RPMI8226 (cell line): ENCODE data around the gene FHL2.

Experiments
- DNase-seq: peaks from one replicate; pipeline ENCODE4 v3.0.0-alpha.2; 2015

Gene FHL2

GRCh38 chr2:105377871-105378270, 21.0 kb downstream of the FHL2 start:
- peak; percentile 17 for DNase-seq

DNA sequence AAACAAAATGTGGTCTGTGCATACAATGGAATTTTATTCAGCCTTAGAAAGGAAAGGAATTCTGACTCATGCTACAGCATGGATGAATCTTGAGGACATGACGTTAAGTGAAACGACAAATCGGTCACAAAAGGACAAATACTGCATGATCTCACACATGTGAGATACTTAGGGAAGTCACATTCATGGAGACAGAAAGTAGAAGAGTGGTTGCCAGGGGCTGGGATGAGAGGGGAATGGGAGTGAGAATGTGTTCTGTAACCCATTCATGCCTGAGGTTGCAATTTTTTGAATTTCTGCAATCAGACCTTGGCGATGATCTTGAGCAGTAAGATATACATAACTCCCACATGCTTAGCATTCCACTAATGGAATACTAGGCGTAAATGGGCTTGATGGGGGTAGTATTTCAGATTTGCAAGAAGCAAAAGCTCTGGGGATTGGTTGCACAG, 22.0 kb downstream of the FHL2 start:
- DNase-seq, result no peak

GRCh38 chr2:105376010-105376409, 22.8 kb downstream of the FHL2 start:
- no peak for DNase-seq

DNA sequence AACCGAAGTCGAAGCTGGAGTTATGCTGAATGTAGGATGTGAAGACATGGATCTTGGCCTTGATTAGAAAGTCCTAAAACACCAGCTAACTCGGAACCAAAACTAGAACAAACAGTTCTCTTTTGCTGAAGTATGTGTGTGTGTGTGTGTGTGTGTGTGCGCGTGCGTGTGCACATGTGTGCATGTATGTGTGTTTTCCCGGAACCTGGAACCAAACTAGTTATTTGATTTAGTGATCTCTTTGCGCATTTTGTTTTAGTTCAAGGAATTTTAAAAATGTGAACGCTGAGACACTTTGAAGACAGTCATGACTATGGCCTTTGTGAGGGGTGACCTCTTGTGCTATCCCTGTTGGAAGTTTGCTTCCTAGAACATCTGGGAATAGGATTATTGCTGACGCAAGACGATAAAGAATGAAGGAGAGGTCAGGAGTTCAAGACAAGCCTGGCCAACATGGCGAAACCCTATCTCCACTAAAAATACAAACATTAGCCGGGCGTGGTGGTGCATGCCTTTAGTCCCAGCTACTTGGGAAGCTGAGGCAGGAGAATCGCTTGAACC, 23.8 kb downstream of the FHL2 start:
- no peak for DNase-seq

DNA sequence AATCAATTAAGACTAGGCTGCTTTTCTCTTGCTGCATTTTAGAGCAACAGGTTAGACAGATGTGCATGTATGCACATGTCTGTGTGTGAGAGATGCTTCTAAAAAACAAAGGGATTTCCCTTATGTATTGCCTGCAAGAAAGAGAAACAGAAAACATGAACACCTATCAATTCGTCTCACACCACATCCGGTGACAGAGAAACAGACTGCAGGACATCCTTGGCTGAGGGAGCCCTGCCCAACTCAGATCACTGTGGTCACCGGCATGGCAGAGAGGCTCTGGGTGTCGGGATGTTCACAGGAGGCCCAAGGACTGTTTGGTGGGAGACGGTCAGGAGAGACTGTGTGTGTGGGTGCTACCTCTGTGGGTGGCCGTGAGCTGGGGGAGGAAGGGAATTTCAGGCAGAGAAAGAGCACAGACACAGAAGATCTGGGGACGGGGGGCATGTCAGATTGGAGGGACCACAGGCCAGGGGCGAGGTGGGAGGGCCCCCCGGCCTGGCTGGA, 24.9 kb downstream of the FHL2 start:
- DNase-seq, result peak; percentile 14

DNA sequence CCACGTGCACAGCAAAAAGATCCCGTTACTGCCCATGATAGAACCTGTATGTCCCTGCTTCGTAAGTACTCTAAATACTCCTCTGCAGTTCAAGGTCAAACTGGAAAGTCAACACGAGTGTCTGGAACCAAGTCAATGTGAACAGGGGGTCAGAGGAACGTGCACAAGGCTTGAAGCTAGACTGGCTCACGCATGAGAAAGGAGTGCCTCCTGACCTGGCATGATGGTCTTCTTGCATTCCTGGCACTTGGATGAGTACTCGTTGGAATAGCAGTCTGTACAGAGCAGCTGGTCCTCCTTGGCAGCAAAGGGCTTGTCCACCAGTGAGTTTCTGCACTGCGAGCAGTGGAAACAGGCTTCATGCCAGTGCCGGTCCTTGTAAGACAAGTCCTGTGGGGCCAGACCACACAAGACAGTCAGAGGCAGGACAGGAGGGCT, 25.5 kb downstream of the FHL2 start:
- no peak for DNase-seq

- no peak for DNase-seq
These were observed 27.0 kb downstream of the FHL2 start for GRCh38 chr2:105371810-105372209.

- DNase-seq, result no peak
These were observed 27.7 kb downstream of the FHL2 start for GRCh38 chr2:105371156-105371555.

DNA sequence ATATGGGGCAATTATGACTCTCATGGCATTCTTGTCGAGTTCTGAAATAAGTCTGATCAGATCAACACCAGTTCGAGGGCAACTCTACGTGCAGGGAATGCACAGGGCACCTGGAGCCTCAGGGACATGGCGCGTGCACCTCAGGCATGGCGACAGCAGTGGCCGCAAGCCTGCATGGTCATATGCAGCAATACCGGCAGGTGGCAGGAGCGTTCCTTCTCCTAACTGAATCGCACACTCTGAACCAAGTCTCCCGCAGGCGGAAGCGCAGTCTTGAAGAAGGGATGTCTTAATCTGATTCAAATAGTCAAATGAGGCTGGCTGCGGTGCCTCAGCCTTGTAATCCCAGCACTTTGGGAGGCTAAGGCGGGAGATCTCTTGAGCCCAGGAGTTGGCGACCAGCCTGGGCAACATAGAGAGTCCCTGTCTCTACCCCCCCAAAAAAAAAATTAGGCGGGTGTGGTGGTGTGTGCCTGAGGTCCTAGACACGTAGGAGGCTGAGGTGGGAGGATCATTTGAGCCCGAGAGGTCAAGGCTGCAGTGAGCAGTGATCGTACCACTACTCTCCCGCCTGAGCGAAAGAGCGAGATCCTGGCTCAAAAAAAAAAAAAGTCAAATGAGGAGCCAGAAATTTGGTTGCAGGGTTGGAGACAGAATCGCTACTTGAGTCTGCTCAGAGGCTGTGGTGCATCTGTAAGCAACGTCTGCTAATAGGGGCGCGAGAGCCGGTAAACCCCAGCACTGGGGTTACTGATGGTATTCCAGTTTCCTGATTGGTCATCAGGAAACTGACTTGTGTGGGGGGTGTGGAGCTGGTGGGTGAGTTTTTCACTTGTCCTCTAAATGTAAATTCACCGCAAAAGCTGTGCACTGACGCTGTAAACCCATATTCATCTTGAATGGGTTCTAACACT, 28.8 kb downstream of the FHL2 start:
- DNase-seq, result peak; percentile 90

DNA sequence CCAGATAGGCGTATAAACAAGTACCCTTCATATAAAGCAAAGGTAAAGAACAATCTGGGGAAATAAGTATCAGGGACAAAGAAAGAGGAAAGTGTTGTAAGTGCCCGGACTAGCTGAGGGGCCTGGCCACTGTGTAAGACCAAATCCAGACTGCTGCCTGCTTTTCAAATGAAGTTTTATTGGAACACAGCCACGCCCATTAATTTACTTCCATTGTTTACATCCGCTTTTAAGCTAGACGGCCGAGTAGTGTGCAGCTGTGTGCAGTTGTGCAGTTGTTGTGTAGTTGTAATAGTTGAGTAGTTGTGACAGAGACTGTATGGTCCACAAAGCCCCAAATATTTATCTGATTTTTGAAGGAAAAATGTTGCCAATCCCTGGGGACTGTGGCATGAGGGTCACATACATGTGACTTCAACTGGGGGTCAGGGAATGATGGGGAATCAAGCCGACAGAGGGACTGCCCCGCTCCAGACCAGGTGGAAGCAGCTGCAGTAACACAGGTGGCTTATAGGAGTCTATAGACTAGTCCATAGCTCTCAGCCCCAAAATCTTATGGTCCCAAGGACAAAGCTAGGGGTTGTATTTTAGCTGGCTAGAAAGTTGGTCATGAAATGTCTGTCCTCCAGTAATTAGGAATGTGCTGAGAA, 30.0 kb downstream of the FHL2 start:
- DNase-seq, result no peak

GRCh38 chr2:105365206-105365605, 33.6 kb downstream of the FHL2 start:
- no peak for DNase-seq

- DNase-seq, result no peak
These were observed 34.3 kb downstream of the FHL2 start for GRCh38 chr2:105364436-105365139.

DNA sequence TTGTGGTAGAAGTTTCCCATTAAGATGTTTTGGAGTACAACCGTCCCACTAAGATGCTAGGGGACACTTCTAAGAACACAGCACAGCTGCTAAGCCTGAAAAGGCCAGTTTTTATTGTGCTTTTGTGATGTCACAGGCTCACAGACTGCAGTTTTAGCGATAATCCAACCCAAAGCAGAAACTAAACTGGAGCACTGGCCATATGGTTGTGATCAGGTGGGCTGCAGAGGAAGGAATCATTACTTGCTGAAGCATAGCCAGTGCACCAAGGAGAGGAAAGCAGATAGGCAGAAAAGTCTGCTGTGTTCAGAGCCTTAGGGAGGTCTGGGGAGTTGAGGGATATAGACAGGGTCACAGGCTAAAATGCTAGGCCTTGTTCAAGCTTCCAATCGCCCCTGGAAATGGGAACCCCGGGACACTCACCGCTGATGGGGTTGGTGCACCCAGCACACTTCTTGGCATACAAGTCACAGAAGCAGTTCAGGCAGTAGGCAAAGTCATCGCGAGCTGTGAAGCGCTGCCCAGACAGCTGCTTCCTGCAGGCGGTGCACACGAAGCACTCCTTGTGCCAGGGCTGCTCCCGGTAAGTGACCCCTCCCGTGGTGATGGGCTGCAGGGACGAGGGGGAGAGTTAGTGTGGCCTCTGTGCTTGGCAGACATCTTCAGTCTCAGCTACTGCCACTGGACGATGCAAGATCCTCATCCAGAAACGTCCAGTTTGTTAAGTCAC, 35.8 kb downstream of the FHL2 start:
- DNase-seq, result no peak

DNA sequence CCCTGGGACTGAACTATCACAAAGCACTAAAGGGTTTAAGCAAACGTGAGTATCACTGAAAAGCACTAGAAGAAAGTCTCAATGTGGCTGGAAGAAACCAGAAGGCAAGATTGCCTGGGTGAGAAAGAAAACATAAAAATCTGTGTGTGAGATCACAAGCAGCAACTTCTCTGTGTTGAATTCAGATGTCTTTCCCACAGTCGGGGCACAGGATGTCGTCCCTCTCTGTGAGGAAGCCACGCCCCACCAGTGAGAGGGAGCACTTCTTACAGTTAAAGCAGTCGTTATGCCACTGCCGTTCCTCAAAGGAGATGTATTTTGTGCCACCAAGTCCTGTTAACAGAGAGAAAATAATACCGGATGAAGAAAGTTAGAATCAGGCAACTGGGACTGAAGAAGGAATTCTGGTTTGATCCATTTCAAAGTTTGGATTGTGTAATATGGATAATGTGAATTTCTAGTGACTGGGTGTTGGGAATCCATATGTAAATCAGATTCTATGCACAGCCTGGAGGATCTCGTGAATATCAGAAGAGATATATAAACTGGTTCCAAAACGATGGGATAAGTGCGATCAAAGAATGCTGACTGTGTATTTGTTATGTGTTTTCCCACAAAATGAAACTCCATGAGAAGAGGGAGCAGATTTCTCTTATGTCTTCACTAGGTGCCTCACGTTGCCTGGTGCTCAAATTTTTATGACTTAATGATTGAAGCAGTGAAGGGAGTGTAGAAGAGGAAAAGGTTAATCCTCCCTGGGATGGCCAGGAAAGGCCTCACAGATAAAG, 37.6 kb downstream of the FHL2 start:
- DNase-seq, result no peak

- no peak for DNase-seq
These were observed 40.3 kb downstream of the FHL2 start for GRCh38 chr2:105358593-105358992.

GRCh38 chr2:105357122-105357521, 41.7 kb downstream of the FHL2 start:
- no peak for DNase-seq

DNA sequence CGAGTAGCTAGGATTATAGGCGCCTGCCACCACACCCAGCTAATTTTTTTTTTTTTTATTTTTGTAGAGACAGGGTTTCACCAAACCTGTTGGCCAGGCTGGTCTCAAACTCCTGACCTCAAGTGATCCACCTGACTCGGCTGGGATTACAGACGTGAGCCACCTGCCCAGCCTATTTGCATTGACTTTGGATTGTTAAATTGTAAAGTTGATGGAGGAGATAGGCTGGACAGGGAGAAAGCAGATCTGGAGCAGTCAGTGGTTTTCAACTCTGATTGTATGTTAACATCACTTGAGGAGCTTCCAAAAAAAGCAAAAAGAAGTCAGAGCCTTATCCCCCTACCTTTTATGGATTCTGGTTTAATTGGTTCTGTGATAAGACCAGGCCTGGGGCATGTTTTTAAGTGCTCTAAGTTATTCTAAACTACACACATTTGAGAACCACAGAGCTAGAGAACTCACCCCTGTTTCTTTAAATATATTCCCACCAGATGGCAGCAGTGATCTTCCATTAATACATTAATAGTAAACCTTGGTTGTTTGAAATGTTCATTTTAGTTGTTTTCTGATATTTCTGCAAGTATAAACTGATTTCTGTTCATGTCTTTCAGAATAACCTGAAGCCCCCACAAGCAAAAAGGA, 54.0 kb downstream of the FHL2 start:
- DNase-seq, result peak; percentile 44

DNA sequence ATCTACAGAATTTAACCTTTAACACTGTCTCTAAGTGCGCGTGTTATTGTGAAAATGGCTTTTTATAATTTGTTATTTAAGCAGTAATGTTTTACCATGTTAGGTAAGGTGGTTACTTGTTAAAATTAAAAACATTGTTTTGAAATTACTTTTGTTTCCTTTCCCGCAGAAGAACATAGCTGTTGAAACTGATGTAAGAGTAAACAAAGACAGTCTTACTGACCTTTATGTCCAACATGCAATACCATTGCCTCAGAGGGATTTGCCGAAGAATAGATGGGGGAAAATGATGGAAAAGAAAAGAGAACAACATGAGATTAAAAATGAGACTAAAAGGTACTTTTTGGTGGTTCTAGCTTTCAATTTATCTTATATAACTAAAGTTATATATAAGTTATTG, 59.4 kb downstream of the FHL2 start:
- DNase-seq, result no peak

DNA sequence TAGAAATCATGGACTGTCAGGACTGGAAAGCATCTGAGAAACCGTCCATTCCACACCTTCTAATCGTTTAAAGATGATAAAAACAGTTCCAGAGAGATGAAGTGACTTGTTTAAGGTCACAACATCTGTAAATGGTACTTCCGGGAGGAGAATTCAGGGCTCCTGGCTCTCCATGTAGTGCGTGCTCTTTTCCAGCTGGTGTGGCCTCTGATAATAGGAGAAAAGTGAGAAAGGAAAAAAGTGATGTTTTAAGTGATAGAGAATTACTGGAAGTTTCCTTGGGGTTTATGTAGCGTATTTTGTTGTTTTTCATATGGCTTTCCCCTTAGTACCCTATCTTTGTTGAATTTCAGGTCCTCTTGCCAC, 60.8 kb downstream of the FHL2 start:
- peak; percentile 14 for DNase-seq

DNA sequence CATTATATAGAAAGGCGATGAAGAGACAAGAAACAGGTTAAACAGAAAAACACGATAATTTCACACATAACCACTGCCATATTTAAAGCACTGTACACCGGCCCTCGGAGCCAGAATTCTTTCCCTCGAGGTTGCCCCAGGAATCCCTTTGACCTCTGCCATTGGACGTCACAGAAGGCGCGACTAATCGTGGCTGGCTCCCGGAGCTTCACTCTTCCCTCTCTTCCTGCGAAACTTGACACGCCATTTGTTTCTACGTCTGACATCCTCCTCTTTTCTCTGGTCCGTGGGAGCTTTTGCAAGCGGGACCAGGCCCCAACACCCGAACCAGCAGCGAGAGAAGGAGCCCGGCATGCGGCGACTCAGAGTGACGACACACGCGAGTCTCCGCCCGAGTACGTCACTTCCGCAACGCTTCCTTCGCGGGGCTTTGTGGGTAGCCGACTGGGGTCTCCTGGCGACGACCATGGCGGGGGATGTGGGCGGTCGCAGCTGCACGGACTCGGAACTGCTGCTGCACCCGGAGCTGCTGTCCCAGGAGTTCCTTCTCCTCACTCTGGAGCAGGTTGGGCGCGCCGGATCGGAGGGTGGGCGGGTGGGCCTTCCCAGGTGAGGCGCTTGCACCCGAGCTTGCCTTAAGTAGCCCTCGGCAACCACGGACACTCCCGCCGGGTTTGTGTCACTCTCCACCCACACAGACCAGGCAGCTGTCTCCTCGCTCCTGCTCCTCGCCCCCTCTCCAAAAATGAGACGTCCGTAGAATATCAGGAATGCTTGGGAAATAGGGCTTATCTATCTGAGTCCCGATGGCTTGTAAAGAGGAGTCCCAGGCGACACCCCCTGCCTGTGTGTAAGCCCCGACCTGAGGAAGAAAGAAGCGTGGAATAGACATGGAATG, 61.5 kb downstream of the FHL2 start, which contains the start of gene C2orf49:
C2orf49 (plus strand) TSS at position 419 of the 898 bp plus-strand sequence; CDS start at position 467, 48 bp downstream.
- DNase-seq, result peak; percentile 91
